ENCODE data around the gene SNRNP200.

The SNRNP200 gene

GRCh38 chr2:96243843-96244242, 61.5 kb downstream of the SNRNP200 start:
- no peak overlapping the region for H3K4me3 ChIP-seq (ENCODE audit: low read depth, low read length)
- TF ChIP-seq, protein P1, sequence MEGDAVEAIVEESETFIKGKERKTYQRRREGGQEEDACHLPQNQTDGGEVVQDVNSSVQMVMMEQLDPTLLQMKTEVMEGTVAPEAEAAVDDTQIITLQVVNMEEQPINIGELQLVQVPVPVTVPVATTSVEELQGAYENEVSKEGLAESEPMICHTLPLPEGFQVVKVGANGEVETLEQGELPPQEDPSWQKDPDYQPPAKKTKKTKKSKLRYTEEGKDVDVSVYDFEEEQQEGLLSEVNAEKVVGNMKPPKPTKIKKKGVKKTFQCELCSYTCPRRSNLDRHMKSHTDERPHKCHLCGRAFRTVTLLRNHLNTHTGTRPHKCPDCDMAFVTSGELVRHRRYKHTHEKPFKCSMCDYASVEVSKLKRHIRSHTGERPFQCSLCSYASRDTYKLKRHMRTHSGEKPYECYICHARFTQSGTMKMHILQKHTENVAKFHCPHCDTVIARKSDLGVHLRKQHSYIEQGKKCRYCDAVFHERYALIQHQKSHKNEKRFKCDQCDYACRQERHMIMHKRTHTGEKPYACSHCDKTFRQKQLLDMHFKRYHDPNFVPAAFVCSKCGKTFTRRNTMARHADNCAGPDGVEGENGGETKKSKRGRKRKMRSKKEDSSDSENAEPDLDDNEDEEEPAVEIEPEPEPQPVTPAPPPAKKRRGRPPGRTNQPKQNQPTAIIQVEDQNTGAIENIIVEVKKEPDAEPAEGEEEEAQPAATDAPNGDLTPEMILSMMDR (IDR thresholded peaks at IDR 0.05; ENCODE audit: borderline replicate concordance, insufficient read depth, low read depth, low read length): no peak

DNA sequence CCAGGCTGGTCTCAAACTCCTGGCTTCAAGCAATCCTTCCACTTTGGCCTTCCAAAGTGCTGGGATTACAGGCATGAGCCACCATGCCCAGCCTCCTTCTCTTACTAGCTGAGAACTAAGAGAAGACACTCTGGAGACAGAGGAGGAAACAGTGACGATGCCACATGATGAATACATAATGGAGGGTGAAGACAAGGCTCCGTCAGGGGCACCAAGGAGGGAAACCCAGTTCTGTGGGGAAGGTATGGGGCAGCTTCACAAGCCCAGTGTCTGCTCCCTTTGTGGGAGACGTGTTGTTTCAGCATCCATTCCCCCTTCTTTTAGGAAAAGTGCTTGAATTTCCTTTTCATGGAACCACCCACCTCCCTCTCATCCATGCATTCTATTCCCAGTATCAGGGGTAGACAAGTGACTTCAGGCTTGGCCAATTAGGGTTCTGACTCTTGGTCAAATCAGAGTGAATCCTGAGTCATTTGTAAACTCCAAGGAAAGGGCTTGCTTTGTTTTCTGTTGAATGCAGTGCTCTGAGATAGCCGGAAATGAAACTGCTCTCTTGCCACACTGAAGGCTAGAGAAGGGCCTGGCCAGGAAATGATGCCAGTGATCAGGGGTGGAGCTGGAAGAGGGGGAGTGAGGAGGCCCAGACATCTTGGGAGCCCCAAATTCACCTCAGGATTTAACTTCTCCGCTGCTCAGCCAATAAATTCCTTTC, 63.3 kb downstream of the SNRNP200 start:
- peak overlapping the region; percentile 11 for H3K4me3 ChIP-seq (ENCODE audit: low read depth, low read length)
- TF ChIP-seq, protein P1 (IDR thresholded peaks at IDR 0.05; ENCODE audit: borderline replicate concordance, insufficient read depth, low read depth, low read length): no peak

- TF ChIP-seq, protein P1 (IDR thresholded peaks at IDR 0.05; ENCODE audit: borderline replicate concordance, insufficient read depth, low read depth, low read length): 0 out of 2 replicates have a peak, but pooled peaks have one; percentile 19
- H3K4me3 ChIP-seq (ENCODE audit: low read depth, low read length): no peak overlapping the region
Observed at GRCh38 chr2:96241227-96241626, 64.1 kb downstream of the SNRNP200 start.

GRCh38 chr2:96240341-96241038, 64.9 kb downstream of the SNRNP200 start:
- H3K4me3 ChIP-seq (ENCODE audit: low read depth, low read length): no peak overlapping the region
- TF ChIP-seq, protein P1 (IDR thresholded peaks at IDR 0.05; ENCODE audit: borderline replicate concordance, insufficient read depth, low read depth, low read length): no peak

DNA sequence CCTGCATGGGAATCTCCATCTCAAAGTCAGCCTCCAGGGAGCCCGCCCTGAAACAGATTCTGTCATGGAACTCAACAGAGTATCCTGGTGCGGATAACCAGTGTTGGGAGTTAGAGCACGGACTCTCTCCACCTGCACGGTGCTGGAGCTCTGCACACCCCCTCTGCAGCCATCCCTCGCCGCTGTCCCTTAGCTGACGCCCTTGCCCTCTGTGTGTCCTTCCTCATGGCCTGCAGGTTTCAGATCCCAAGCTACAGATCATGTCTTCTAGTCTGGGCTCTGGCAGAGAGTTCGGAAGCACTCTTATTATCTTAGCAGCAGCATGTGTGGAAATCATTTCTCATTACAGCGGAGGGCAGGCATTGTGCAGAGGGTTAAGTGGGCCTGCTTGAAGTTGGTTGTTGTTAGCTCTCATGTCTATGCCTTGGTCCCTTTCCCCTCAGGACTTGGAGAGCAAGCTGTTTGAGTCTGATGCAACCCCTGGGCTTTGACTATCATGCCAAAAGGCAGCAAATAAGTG, 65.5 kb downstream of the SNRNP200 start:
- H3K4me3 ChIP-seq (ENCODE audit: low read depth, low read length): no peak overlapping the region
- TF ChIP-seq, protein P1 (IDR thresholded peaks at IDR 0.05; ENCODE audit: borderline replicate concordance, insufficient read depth, low read depth, low read length): no peak

DNA sequence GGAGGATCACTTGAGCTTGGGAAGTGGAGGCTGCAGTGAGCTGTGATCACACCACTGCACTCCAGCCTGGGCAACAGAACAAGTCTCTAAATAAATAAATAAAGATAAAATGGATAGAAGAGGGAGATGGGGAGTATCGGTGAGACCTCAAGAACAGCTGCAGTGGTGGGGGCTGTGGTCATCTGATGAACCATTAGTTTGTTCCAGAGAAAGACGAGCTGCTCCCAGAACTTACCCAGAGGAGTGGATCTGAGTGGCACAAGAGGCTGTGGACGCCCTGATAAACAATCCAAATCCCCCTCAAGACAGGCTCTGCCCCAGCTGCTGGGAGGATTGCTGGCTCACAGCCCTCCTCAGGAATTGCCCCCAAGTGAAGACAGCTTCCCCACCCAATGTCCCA, 66.3 kb downstream of the SNRNP200 start:
- no peak overlapping the region for H3K4me3 ChIP-seq (ENCODE audit: low read depth, low read length)
- TF ChIP-seq, protein P1 (IDR thresholded peaks at IDR 0.05; ENCODE audit: borderline replicate concordance, insufficient read depth, low read depth, low read length): no peak
